WTC11 (cell line): ENCODE results near the gene PGS1.

Source experiments
- NR1H2 ChIP-seq: sonication (generic); formaldehyde crosslinking; IDR thresholded peaks from 2 replicates; pipeline ENCODE4 v1.9.0; 2021; ENCODE audit warnings: mild to moderate bottlenecking, moderate library complexity, missing genetic modification reagents
- STAT6 ChIP-seq: sonication (generic); formaldehyde crosslinking; conservative IDR thresholded peaks from 2 replicates; pipeline ENCODE4 v1.8.1; 2023; ENCODE audit warnings: mild to moderate bottlenecking, low read depth, missing genetic modification reagents, moderate library complexity
- TF ChIP-seq, protein P1 (sequence below): fragments of 200-600 bp; IDR thresholded peaks from 2 replicates; pipeline ENCODE4 v1.8.0; 2022; ENCODE audit warnings: antibody characterized with exemption
- TF ChIP-seq, protein P2 (sequence below): sonication (generic); formaldehyde crosslinking; IDR thresholded peaks from 2 replicates; pipeline ENCODE4 v1.8.0; 2022; ENCODE audit warnings: mild to moderate bottlenecking, missing genetic modification reagents

DNA sequence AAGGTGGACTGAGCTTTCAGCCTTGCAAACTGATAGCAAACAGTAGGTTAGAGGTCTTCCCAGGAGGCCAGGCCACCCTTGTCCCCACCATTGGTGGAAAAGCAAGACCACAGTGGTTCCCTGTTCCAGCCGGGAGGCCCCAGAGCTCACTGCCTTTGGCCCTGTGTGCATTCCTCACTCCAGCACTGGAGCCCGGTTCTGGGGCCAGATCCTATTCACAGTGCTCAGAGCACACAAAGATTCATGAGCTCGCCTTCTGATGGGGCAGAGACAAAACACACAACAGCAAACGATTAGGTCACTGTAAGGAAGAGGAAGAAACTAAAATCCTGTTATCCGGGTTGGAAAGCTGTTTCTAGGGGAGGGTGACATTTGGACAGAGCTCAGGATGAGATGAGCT, 5.6 kb upstream of the PGS1 start:
- no peak for TF ChIP-seq NR1H2 (CRISPR knock-in tag)
- TF ChIP-seq, protein P1, sequence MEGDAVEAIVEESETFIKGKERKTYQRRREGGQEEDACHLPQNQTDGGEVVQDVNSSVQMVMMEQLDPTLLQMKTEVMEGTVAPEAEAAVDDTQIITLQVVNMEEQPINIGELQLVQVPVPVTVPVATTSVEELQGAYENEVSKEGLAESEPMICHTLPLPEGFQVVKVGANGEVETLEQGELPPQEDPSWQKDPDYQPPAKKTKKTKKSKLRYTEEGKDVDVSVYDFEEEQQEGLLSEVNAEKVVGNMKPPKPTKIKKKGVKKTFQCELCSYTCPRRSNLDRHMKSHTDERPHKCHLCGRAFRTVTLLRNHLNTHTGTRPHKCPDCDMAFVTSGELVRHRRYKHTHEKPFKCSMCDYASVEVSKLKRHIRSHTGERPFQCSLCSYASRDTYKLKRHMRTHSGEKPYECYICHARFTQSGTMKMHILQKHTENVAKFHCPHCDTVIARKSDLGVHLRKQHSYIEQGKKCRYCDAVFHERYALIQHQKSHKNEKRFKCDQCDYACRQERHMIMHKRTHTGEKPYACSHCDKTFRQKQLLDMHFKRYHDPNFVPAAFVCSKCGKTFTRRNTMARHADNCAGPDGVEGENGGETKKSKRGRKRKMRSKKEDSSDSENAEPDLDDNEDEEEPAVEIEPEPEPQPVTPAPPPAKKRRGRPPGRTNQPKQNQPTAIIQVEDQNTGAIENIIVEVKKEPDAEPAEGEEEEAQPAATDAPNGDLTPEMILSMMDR: no peak
- no peak for TF ChIP-seq STAT6 (CRISPR knock-in tag)
- TF ChIP-seq, protein P2, sequence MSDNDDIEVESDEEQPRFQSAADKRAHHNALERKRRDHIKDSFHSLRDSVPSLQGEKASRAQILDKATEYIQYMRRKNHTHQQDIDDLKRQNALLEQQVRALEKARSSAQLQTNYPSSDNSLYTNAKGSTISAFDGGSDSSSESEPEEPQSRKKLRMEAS (CRISPR knock-in tag): no peak
